IMR-90 (cell line): ENCODE measurements around the gene SMTNL1. TPM values are rescaled to one million over a fixed set of nuclear protein-coding genes. Genes with fewer than 3 reads are reported as not detected.

Source experiments
- ATAC-seq: fragments of 200-7000 bp; cut with Tn5 transposase; 2 replicates; pipeline ENCODE4 v1.9.1; 2020; ENCODE audit warnings: low read depth, mild to moderate bottlenecking, moderate library complexity
- BruUV-seq: library from RNA; stranded (reverse); fragments of 400-500 nt; replicated peaks from 2 replicates; lab custom pipeline; 2021; lab: Mats Ljungman, UMichigan
- CTCF ChIA-PET: fragments of 300-600 bp; formaldehyde crosslinking; extraction: SDS; loops from one replicate; lab custom pipeline; 2021; ENCODE audit warnings: antibody characterized with exemption; lab: Yijun Ruan, JAX
- POLR2A ChIA-PET: fragments of 300-600 bp; sonication (Branson Sonifier 250); formaldehyde crosslinking; loops from one replicate; lab custom pipeline; 2022; ENCODE audit warnings: antibody characterized with exemption; ENCODE audit not compliant: unreplicated experiment; lab: Charles Lee
- DNase-seq: peaks from one replicate; pipeline ENCODE4 v3.0.0; 2013
- H2AFZ ChIP-seq: replicated peaks from 2 replicates; pipeline ENCODE3; 2013; ENCODE audit warnings: low read length, mild to moderate bottlenecking; ENCODE audit not compliant: poor library complexity
- H2AK5ac ChIP-seq: 2 replicates; pipeline ENCODE4 v1.6.1; 2013; ENCODE audit warnings: low read depth, low read length, inconsistent platforms
- H2AK9ac ChIP-seq: replicated peaks from 2 replicates; pipeline ENCODE3; 2013; ENCODE audit warnings: mild to moderate bottlenecking, low read depth, low read length, moderate library complexity; ENCODE audit not compliant: poor library complexity
- H2BK120ac ChIP-seq: 2 replicates; pipeline ENCODE4 v1.6.1; 2013; ENCODE audit warnings: low read depth, low read length, inconsistent platforms
- H2BK15ac ChIP-seq: 3 replicates; pipeline ENCODE4 v1.6.1; 2013; ENCODE audit warnings: low read depth, low read length, inconsistent platforms
- H2BK20ac ChIP-seq: 2 replicates; pipeline ENCODE4 v1.6.1; 2013; ENCODE audit warnings: low read depth, mild to moderate bottlenecking, inconsistent platforms, low read length, moderate library complexity
- H2BK5ac ChIP-seq: 2 replicates; pipeline ENCODE4 v1.6.1; 2013; ENCODE audit warnings: mild to moderate bottlenecking, low read depth, low read length, inconsistent platforms; ENCODE audit not compliant: poor library complexity, severe bottlenecking
- H3K14ac ChIP-seq: replicated peaks from 2 replicates; pipeline ENCODE4 v1.6.1; 2013; ENCODE audit warnings: low read depth, low read length, inconsistent platforms
- H3K18ac ChIP-seq: 2 replicates; pipeline ENCODE4 v1.6.1; 2013; ENCODE audit warnings: low read depth, low read length, control low read depth
- H3K23ac ChIP-seq: 2 replicates; pipeline ENCODE4 v1.6.1; 2013; ENCODE audit warnings: low read depth, low read length, inconsistent platforms
- H3K27ac ChIP-seq: 2 replicates; pipeline ENCODE4 v1.5.1; 2013; ENCODE audit warnings: mild to moderate bottlenecking, control low read depth, low read length; ENCODE audit not compliant: insufficient read depth
- H3K27me3 ChIP-seq: 2 replicates; pipeline ENCODE4 v1.6.1; 2013; ENCODE audit warnings: low read length; ENCODE audit not compliant: control insufficient read depth, insufficient read depth
- H3K36me3 ChIP-seq: 2 replicates; pipeline ENCODE4 v1.6.1; 2013; ENCODE audit warnings: low read length, mixed read lengths; ENCODE audit not compliant: control insufficient read depth, insufficient read depth
- H3K4ac ChIP-seq: 2 replicates; pipeline ENCODE4 v1.6.1; 2013; ENCODE audit warnings: low read depth, low read length, inconsistent platforms
- H3K4me1 ChIP-seq: 2 replicates; pipeline ENCODE4 v1.6.1; 2013; ENCODE audit warnings: low read length, mixed read lengths; ENCODE audit not compliant: control insufficient read depth, insufficient read depth
- H3K4me2 ChIP-seq: 2 replicates; pipeline ENCODE4 v1.6.1; 2013; ENCODE audit warnings: low read depth, mild to moderate bottlenecking, control low read depth, low read length, moderate library complexity
- H3K4me3 ChIP-seq: 2 replicates; pipeline ENCODE4 v1.5.1; 2013; ENCODE audit warnings: low read depth, mild to moderate bottlenecking, control low read depth, low read length, moderate library complexity; ENCODE audit not compliant: insufficient read depth
- H3K56ac ChIP-seq: 2 replicates; pipeline ENCODE4 v1.6.1; 2013; ENCODE audit warnings: low read length, inconsistent platforms; ENCODE audit not compliant: insufficient read depth; ENCODE audit errors: extremely low read depth
- H3K79me1 ChIP-seq, 2 experiments: 2 replicates each; pipeline ENCODE4 v1.6.1; 2013; ENCODE audit warnings: low read length in 2 of 2, inconsistent platforms in 1 of 2, low read depth in 1 of 2
- H3K9ac ChIP-seq: 2 replicates; pipeline ENCODE4 v1.6.1; 2013; ENCODE audit warnings: low read depth, low read length, control low read depth
- H3K9me1 ChIP-seq: 2 replicates; pipeline ENCODE4 v1.6.1; 2013; ENCODE audit warnings: low read length, inconsistent platforms; ENCODE audit not compliant: insufficient read depth
- H3K9me3 ChIP-seq: 2 replicates; pipeline ENCODE4 v1.6.1; 2013; ENCODE audit warnings: low read length; ENCODE audit not compliant: control insufficient read depth, insufficient read depth
- H4K20me1 ChIP-seq: 2 replicates; pipeline ENCODE4 v1.6.1; 2013; ENCODE audit warnings: low read length, inconsistent platforms; ENCODE audit not compliant: insufficient read depth
- H4K5ac ChIP-seq: 2 replicates; pipeline ENCODE4 v1.6.1; 2013; ENCODE audit warnings: mild to moderate bottlenecking, low read depth, low read length, control low read depth
- H4K8ac ChIP-seq, 2 experiments: 2 replicates each; pipeline ENCODE4 v1.6.1; 2013; ENCODE audit warnings: low read depth in 2 of 2, low read length in 2 of 2, control low read depth in 1 of 2, inconsistent platforms in 1 of 2
- H4K91ac ChIP-seq: 2 replicates; pipeline ENCODE4 v1.6.1; 2013; ENCODE audit warnings: low read depth, low read length, inconsistent platforms; ENCODE audit not compliant: insufficient read depth
- BHLHE40 ChIP-seq: fragments of 150-350 bp; IDR thresholded peaks from 2 replicates; pipeline ENCODE4 v1.6.1; 2016; ENCODE audit warnings: mild to moderate bottlenecking, low read depth, low read length
- MAZ ChIP-seq: IDR thresholded peaks from 2 replicates; pipeline ENCODE4 v1.6.1; 2012; ENCODE audit warnings: low read depth, mild to moderate bottlenecking, low read length, improper control_type of control experiment, moderate library complexity, borderline replicate concordance
- MXI1 ChIP-seq: IDR thresholded peaks from 2 replicates; pipeline ENCODE4 v1.6.1; 2012; ENCODE audit warnings: low read depth, mild to moderate bottlenecking, low read length, moderate library complexity, borderline replicate concordance
- USF2 ChIP-seq: fragments of 150-350 bp; IDR thresholded peaks from 2 replicates; pipeline ENCODE4 v1.6.1; 2017; ENCODE audit warnings: mild to moderate bottlenecking, antibody characterized with exemption, low read length, low read depth
- WGBS, 2 experiments: methylation state at CpG; one replicate each; pipeline versions ENCODE4 v1.1.5 to v1.1.7; 2013; ENCODE audit warnings: missing lambda C conversion rate in 2 of 2; ENCODE audit not compliant: insufficient read length in 1 of 2; ENCODE audit errors: extremely low coverage in 2 of 2; 5-methylcytosine and 5-hydroxymethylcytosine counted together
- dilution Hi-C: fragments of 300-500 bp; cut with HindIII; formaldehyde crosslinking; loops from one replicate; pipeline ENCODE4 v1.14.3; 2018; ENCODE audit warnings: low sequenced_read_pairs; ENCODE audit not compliant: unreplicated experiment
- in situ Hi-C: fragments of 300-500 bp; cut with MboI; formaldehyde crosslinking; loops from 3 replicates; pipeline ENCODE4 v1.14.3; 2019; ENCODE audit warnings: low sequenced_read_pairs, inconsistent platforms, mixed read lengths
- intact Hi-C: fragments of 100-400 bp; cut with micrococcal nuclease; formaldehyde crosslinking; loops from 2 replicates; pipeline ENCODE4 v1.10.0; 2022
- polyA plus RNA-seq, 3 experiments: library from polyadenylated mRNA; depleted of rRNA; stranded (reverse); fragments of >200 nt; gene quantifications; 2 replicates each; pipeline ENCODE4 v1.2.3, GENCODE V29; 2012; ENCODE audit warnings: low replicate concordance in 1 of 3
- total RNA-seq: library from RNA; depleted of rRNA; stranded (reverse); fragments of >200 nt; gene quantifications from 2 replicates; pipeline ENCODE4 v1.2.3, GENCODE V29; 2012

Gene SMTNL1
- total and polyA plus RNA-seq, 2 of the 4 experiments (the other 2 are of a cell fraction): not detected

- in situ Hi-C loops (loop anchor here (25.0 kb wide), 1 partner anchor 678 kb away; no protein-coding TSS in a partner anchor), intact Hi-C loops (no loop called here), dilution Hi-C loops (no loop called here)
- Histone ChIP-seq H3K4me1 (no peaks in the 10 kb centered on the region; the same call in 1 of the 2 replicates), H3K14ac (peak within 1 kb of the TSS; percentile 83), H3K23ac (peak within 1 kb of the TSS; percentile 96), H4K5ac (peak within 1 kb of the TSS; percentile 90), H3K9ac (peak within 1 kb of the TSS; percentile 90), H3K4ac (peak within 1 kb of the TSS; percentile 91), H3K9me1 (no peaks in the 10 kb centered on the region; the same call in 1 of the 2 replicates), H3K79me1 (peaks cover 7 to 24% of the 10 kb centered on the region in 2 experiments; a peak in 3 of 4 replicates), H3K4me3 (peak within 1 kb of the TSS; percentile 95), H2BK5ac (peak within 1 kb of the TSS; percentile 65), H3K36me3 (peaks cover 4% of the 10 kb centered on the region; the same call in 1 of the 2 replicates), H3K18ac (peak within 1 kb of the TSS; percentile 96), H2AK5ac (peak within 1 kb of the TSS; percentile 46; the same call in 1 of the 2 replicates), H4K20me1 (peaks cover 7% of the 10 kb centered on the region; the same call in 1 of the 2 replicates), H2BK120ac (peak within 1 kb of the TSS; percentile 83), H2BK20ac (peak within 1 kb of the TSS; percentile 36; the same call in 1 of the 2 replicates), H2AK9ac (peak within 1 kb of the TSS; percentile 98), H4K8ac (peak within 1 kb of the TSS; percentile 87 to 96), H3K9me3 (no peaks in the 10 kb centered on the region), H3K56ac (peak within 1 kb of the TSS; percentile 91), H3K4me2 (peak within 1 kb of the TSS; percentile 92), H3K27ac (peak within 1 kb of the TSS; percentile 86), H3K27me3 (no peaks in the 10 kb centered on the region), H2AFZ (peak within 1 kb of the TSS; percentile 94), H2BK15ac (peak within 1 kb of the TSS; percentile 77; the same call in 2 of the 3 replicates), H4K91ac (peak within 1 kb of the TSS; percentile 89)
- DNase-seq (peak; percentile 59), ATAC-seq (peak; percentile 85)
- WGBS, 2 experiments: 1% methylated on average over 29 of the region's 66 CpGs; no CpG with 5 or more reads in 1 of the 2 experiments
- ChIA-PET CTCF (interaction anchor here (0.7 to 3.0 kb wide), 3 partner anchors 11 to 24 kb away, joined by 3 to 17 read pairs (median 15); no protein-coding TSS in a partner anchor), POLR2A (interaction anchor here (0.6 kb wide), 1 partner anchor 187 kb away, joined by 3 read pairs; no protein-coding TSS in a partner anchor)
- no TSS peak for BruUV-seq
- TF ChIP-seq USF2: peak; percentile 90
- peak; percentile 53; the same call in 1 of the 2 replicates for TF ChIP-seq MAZ
- TF ChIP-seq BHLHE40: peak; percentile 84
- no peak for TF ChIP-seq MXI1
Observed at GRCh38 chr11:57515332-57516060, 21.9 kb upstream of the SMTNL1 start, which contains the start of gene SLC43A1. Gene SLC43A1 (minus strand): TSS chr11:57515702. CDS start chr11:57514111, 1,591 bp downstream.
